GM18511 (cell line): ENCODE results near the gene KIAA1671.

Experiments
- ATAC-seq: cut with Tn5 transposase; IDR thresholded peaks from one replicate; pipeline ENCODE4 v1.9.1; 2021; ENCODE audit warnings: mild to moderate bottlenecking, moderate library complexity; ENCODE audit not compliant: unreplicated experiment

KIAA1671 gene

DNA sequence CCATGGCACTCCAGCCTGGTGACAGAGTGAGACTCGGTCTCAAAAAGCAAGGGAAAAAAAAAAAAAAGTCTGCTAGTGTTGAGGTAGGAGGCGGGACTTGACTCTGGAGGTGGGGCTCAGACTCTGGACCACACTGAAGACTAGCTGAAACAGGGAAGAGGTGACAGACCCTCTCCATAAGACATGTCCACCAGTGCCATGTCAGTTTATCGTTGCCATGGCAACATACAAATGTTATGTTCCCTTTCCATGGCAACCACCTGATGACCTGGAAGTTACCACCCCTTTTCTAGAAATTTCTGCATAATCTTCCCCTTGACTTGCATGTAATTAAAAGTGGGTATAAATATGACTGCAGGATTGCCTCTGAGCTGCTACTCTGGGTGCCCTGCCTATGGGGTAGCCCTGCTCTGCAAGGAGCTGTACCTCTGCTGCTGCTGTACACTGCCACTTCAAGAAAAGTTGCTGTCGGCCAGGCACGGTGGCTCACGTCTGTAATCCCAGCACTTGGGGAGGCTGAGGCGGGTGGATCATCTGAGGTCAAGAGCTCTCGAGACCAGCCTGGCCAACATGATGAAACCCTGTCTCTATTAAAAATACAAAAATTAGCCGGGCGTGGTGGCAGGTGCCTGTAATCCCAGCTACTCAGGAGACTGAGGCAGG lies 55.1 kb downstream of the KIAA1671 start:
- no peak for ATAC-seq

DNA sequence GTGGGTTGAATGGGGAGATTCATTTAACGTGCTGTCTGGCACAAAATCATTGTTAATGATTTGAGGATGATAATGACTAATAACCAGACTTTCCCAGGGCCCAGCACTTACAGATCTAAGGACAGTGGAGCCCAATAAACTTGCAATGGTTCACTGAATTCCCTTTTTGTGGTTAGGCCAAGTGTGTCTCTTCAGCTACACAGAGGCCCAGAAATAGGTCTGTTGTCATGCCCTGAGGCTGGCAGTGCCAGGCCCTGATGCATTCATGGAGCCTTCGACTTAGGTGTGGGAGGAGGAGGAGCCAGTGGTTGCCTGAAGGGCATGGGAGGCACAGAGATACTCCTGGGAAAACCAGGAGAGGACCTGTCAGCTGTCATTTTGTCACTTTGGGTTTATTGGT lies 56.1 kb downstream of the KIAA1671 start:
- no peak for ATAC-seq

GRCh38 chr22:25012741-25013143 lies 60.2 kb downstream of the KIAA1671 start:
- no peak for ATAC-seq

DNA sequence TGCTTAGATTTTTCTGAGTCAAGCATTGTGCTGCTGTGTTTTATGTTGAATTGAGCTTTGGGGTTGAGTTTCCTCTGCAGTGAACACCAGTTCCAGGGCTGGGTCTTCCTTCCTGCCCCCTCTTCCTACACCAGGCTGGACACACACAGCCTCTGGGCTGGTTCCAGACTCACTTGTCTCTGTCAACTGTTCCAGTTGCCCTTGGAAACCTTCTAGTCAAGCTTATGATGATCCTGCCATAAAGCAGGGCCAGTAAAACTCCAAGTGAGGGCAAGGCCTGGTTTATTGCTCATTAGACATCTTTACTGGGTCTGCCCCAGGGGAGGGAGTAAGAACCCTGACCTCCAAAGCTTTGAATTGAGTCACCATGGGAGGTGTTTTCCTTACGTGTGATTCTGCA lies 61.1 kb downstream of the KIAA1671 start:
- no peak for ATAC-seq

DNA sequence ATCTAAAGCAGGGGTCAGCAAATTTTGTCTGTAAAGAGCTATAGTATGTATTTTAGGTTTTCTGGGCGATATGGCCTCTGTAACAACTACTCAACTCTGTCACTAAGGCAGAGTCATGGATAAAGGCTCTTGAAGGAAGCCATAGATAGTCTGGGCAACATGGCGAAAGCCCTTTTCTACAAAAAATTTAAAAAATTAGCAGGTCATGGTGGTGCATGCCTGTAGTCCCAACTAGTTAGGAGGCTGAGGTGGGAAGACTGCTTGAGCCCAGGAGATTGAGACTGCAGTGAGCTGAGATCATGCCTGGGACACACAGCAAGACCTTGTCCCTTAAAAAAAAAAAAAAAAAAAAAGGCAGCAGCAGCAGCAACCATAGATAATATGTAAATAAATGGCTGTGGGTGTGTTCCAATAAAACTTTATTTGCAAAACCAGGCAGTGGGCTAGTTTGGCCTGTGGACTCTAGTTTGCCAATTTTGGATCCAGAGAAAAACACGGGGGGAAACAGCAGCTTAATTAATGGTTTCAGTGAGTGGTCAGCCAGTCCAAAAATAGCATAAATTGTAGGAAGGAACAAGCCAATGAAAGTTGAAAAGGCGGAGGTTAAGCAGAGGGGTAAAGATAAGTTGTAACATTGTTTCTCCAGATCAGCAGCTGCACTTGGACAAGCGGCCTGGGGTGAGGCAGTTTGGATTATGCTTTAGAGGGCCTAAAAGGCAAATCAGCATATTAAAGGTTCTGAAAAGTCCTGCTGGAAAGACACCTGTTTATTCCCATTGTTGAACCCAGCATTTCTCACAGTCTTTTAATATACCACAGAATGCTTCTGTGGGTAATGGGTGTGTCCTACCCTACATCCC lies 62.6 kb downstream of the KIAA1671 start:
- no peak for ATAC-seq

- no peak for ATAC-seq
Observed at GRCh38 chr22:25016311-25016710, 63.8 kb downstream of the KIAA1671 start.

DNA sequence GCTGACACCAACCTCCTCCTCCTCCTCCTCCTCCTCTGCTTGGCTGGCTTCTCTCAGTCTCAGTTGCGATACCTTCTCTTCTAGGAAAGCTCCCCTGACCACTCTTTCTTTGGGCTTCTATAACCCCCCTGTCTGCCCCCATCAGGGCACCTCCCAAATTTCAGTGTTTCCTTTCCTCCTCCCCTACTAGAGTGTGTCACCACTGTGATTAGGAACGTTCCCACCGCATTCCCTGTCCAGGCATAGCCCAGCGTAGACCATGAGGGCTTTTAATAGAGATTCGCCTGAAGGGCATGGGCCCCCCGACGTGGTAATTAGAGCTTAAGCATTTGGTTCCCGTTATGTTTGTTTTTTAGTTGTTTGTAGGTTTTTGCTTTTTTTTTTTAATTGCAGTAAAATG lies 65.5 kb downstream of the KIAA1671 start:
- no peak for ATAC-seq

- ATAC-seq = no peak
Observed at GRCh38 chr22:25019427-25020184, 67.1 kb downstream of the KIAA1671 start.

GRCh38 chr22:25021409-25021808 lies 68.9 kb downstream of the KIAA1671 start:
- no peak for ATAC-seq

- ATAC-seq = no peak
Observed at GRCh38 chr22:25021976-25022711, 69.6 kb downstream of the KIAA1671 start.

DNA sequence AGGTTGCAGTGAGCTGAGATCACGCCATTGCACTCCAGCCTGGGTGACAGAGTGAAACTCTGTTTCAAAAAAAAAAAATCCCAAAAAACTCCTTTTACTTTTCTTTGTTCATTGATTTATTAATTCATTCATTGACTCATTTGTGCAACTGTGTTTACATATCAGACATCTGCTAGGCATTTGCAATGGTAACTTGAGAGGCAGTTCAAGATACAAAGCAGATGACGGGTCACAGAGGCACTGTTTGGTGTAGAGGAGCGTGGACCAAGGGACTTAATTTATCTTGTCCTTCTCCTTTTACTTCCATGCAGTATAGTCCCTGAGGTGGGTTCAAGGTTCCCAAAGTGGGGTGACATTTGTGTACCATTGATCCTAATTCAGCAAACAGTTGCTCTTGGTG lies 71.4 kb downstream of the KIAA1671 start:
- no peak for ATAC-seq

GRCh38 chr22:25024895-25025294 lies 72.4 kb downstream of the KIAA1671 start:
- ATAC-seq = no peak

DNA sequence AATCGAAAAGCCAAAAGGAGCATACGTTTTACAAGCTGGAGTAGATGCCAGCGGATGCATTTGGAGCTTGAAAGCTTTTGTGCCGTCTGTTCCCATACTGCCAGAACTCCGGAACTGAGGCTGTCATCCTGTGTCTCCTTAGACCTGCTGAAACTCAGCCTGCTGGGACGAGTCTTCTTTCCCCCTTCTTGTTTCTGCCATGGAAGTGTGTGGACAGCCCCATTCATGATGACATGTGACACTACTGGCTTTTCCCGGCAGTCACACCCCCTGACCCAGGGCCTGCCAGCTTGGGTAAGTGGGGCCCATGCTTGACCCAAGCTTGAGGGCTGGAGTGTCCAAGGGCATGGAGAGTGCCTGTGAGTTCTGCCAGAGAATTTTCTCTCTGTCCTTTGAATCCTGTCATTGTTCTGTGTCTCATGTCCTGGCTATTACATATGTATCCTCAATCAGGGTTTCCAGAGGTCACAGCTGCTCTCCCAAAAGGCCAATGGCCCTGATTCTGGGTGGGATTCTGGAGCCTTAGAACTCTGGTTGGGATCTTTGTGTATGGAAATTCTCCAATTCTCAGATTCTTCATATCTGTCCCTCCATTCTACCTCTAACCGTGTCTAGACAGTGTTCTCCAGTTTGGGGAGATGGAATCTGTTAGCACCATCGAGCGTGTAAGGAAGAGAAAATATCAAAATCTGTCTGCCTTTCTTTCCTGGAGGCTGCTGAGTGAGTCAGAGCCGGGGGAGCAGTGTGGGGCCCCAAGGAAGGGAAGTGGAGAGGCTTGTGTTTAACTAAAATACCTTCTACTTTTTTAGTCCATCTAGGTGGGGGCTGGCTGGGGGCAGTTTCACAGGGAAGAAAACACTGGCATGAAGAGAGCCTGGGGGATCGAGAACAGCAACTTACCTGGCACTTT lies 73.2 kb downstream of the KIAA1671 start:
- ATAC-seq = no peak

DNA sequence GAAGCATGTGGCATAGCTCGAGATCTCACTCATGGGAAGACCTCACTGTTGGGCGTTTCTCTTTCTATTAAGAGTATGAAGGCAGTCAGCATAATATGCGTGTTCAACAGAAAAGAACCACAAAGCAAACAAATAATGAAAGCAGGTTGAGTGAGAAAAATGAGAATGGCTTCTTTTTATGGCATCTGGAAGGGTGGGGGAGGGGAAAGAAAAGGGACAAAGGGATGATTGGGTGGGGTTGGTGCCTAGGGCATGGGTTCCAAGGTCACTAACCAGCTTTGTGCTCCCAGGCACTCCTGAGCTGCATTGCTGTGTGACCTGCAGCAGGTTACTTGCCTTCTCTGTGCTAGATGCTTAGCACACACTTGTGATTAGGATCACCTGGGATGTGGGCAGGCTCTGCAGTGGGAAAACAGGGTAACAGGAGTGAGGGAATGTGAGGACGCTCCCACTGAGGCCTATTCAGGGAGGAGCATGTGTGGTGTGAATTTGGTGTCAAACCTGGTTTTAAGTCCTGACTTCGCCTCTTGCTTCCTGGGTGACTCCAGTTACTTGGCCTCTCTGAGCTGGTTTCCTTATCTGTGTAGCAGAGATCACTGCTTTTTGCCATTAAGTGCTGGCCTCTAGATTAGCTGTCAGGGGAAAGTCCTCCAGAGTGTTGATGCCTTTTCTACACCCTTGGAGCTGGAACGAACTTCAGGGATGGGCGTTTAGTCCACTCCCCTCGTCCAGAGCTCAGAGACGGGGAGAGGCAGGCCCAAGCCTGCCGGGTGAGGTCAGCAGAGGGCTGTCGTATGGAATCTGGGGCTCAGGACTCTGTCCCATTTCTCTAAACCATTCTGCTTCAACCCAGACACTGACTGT lies 74.8 kb downstream of the KIAA1671 start:
- ATAC-seq = no peak

- no peak for ATAC-seq
Observed at GRCh38 chr22:25027959-25028840, 75.7 kb downstream of the KIAA1671 start.

DNA sequence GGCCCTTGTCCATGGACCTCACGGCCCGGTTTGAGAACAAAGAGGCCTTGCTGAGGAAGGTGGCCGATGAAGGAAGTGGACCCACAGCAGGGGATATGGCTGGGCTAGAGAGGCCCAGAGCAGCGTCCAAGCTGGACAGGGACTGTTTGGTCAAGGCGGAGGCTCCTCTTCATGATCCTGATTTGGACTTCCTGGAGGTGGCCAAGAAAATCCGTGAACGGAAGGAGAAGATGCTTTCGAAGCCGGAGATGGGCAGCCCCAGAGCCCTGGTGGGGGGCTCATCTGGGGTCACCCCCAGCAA lies 76.3 kb downstream of the KIAA1671 start:
- ATAC-seq = no peak

- no peak for ATAC-seq
Observed at GRCh38 chr22:25029181-25029580, 76.7 kb downstream of the KIAA1671 start.

DNA sequence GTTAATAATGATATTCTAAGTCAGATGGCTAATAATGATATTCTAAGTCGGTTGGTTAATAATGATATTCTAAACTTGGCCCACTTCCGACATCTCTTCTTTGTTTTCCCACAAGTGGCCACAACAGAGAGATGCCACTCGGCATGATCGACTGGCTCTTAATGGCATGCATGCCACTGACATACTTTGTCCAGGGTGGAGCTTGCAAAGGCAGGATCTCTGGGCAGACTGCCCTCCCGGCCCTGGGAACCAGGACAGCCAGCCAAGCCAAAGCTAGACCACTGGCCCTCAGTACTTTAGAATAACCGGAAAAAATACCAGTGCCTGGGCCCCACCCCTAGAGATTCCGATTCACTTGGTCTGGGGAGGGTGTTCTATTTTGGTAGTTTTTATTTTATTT lies 78.1 kb downstream of the KIAA1671 start:
- no peak for ATAC-seq
